LNCAP (cell line): ENCODE measurements around the gene SMARCA4.

ENCODE experiments used
- CTCF ChIP-seq: fragments of 450-650 bp; IDR thresholded peaks from 2 replicates; pipeline ENCODE4 v1.5.1; 2017; ENCODE audit warnings: mild to moderate bottlenecking

Gene SMARCA4

GRCh38 chr19:11017275-11018035 is 56.6 kb downstream of the SMARCA4 start:
- no peak for TF ChIP-seq CTCF

- no peak for TF ChIP-seq CTCF
Measured at GRCh38 chr19:11018179-11018578, 57.3 kb downstream of the SMARCA4 start.

DNA sequence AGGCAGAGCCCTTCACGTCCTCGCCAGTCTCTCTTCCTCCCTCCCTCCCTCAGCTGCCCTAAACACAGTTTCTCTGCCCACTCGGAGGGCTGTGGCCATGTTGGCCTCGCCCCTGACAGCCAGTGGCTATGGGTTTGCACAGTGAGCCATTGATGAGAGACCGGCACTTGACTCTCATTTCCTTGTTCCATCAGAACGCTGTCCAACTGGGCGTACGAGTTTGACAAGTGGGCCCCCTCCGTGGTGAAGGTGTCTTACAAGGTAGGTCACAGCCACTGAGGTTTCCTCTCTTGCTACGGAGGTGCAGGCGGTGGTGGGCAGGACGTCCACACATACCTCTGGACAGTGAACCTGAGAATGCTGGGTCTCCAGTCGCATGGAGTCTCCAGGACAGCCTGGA is 57.9 kb downstream of the SMARCA4 start:
- no peak for TF ChIP-seq CTCF

DNA sequence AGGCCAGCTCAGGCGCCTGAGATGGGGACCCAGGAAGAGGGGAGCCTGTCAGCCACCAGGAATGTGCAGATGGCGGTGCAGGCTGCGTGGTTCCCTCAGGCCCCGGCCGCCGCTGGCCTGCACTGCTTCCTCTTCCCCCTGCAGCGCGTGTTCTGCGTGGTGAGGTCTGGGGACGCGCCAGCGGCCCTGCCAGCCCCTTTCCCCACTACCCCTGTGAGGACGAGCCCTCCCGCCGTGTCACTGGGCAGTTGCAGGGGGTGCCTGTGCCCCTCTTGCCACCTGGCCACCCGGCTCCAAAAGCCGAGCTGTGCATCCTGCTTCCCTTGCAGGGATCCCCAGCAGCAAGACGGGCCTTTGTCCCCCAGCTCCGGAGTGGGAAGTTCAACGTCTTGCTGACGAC is 58.4 kb downstream of the SMARCA4 start:
- TF ChIP-seq CTCF, result no peak

DNA sequence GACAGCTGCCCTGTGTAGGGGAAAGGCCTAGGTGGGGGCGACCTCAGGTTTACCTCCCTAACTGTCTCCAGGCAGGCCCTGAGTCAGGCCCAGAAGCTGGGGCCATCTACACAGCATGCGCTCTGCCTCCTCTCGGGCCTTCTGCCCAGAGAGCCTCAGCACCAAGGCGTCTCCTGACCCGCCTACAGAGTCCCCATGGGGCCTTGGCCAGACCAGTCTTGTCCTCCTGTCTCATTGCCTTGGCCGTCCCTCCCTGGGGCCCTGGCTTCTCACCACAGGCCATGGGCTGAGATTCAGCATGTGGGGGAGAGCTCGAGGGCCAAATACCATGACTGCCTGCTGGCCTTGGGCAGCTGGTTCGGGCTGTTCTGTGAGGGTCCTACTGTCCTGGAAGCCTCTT is 59.0 kb downstream of the SMARCA4 start:
- TF ChIP-seq CTCF, result no peak

DNA sequence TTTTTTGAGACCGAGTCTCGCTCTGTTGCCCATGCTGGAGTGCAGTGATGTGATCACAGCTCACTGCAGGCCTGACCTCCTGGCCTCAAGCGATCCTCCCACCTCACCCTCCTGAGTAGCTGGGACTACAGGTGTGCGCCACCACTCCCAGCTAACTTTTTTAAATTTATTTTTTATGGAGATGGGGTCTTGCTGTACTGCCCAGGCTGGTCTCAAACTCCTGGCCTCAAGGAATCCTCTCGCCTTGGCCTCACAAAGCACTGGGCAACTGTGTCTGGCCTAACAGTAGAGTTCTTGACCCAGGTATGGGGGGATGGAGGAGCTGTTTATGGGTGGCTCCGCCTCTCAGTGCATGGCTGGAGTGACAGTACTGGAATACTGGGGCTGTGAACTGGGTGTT is 59.6 kb downstream of the SMARCA4 start:
- no peak for TF ChIP-seq CTCF

GRCh38 chr19:11020982-11021759 is 60.3 kb downstream of the SMARCA4 start:
- TF ChIP-seq CTCF, result no peak
